Glomerular visceral epithelial cell (primary cell): ENCODE data around the gene TIAM2.
A peak's percentile ranks its signal among the peaks of the same experiment; 100 is the strongest.
"Not testable (repeated sequence)": the region's sequence is repeated elsewhere in the genome, so short reads cannot be mapped to it uniquely, and the experiment has no call there.

Experiments used
- DNase-seq: peaks from one replicate; pipeline ENCODE4 v3.0.0-alpha.2; 2016; ENCODE audit errors: extremely low spot score

The TIAM2 gene

GRCh38 chr6:155100591-155100990 lies 105.5 kb downstream of the TIAM2 start:
- DNase-seq: no peak

GRCh38 chr6:155103083-155103645 lies 108.0 kb downstream of the TIAM2 start:
- DNase-seq: peak; percentile 82

- DNase-seq: peak; percentile 91
Observed at GRCh38 chr6:155103816-155104366, 108.8 kb downstream of the TIAM2 start.

- DNase-seq: no peak
Observed at GRCh38 chr6:155106456-155107115, 111.5 kb downstream of the TIAM2 start.

- DNase-seq: no peak
Observed at GRCh38 chr6:155107432-155108069, 112.4 kb downstream of the TIAM2 start.

- DNase-seq: peak; percentile 56
Observed at GRCh38 chr6:155108070-155108820, 113.1 kb downstream of the TIAM2 start.

GRCh38 chr6:155110721-155111120 lies 115.6 kb downstream of the TIAM2 start:
- DNase-seq: no peak

- no peak for DNase-seq
Observed at GRCh38 chr6:155112757-155113156, 117.6 kb downstream of the TIAM2 start.

GRCh38 chr6:155115893-155116570 lies 120.9 kb downstream of the TIAM2 start:
- DNase-seq: no peak

GRCh38 chr6:155116571-155116910 lies 121.4 kb downstream of the TIAM2 start:
- DNase-seq: peak; percentile 55

- DNase-seq: peak; percentile 91
Observed at GRCh38 chr6:155117256-155117655, 122.1 kb downstream of the TIAM2 start.

GRCh38 chr6:155117785-155118184 lies 122.7 kb downstream of the TIAM2 start:
- no peak for DNase-seq

- not testable (repeated sequence) for DNase-seq
Observed at GRCh38 chr6:155119201-155119600, 124.1 kb downstream of the TIAM2 start.

- peak; percentile 87 for DNase-seq
Observed at GRCh38 chr6:155120034-155120433, 124.9 kb downstream of the TIAM2 start.

GRCh38 chr6:155121294-155121693 lies 126.2 kb downstream of the TIAM2 start:
- DNase-seq: no peak

- DNase-seq: no peak
Observed at GRCh38 chr6:155121699-155122098, 126.6 kb downstream of the TIAM2 start.

- DNase-seq: no peak
Observed at GRCh38 chr6:155122199-155122950, 127.3 kb downstream of the TIAM2 start.

GRCh38 chr6:155123520-155123919 lies 128.4 kb downstream of the TIAM2 start:
- DNase-seq: no peak

- DNase-seq: no peak
Observed at GRCh38 chr6:155125906-155126305, 130.8 kb downstream of the TIAM2 start.

- peak; percentile 82 for DNase-seq
Observed at GRCh38 chr6:155126727-155127439, 131.8 kb downstream of the TIAM2 start.
